GM12864 (cell line): Measurements from ENCODE around the gene CPA4.

Source experiments
- DNase-seq: peaks from one replicate; pipeline ENCODE4 v3.0.0-alpha.2; 2011; ENCODE audit warnings: low read depth
- H3K4me3 ChIP-seq: 2 replicates; pipeline ENCODE4 v1.5.1; 2011; ENCODE audit warnings: mild to moderate bottlenecking, low read depth, low read length, control low read depth
- TF ChIP-seq, protein P1 (sequence below): IDR thresholded peaks from 2 replicates; pipeline ENCODE4 v1.5.1; 2011; ENCODE audit warnings: low read depth, mild to moderate bottlenecking, moderate library complexity, low read length, control low read depth, inconsistent platforms; ENCODE audit errors: missing control alignments

Gene CPA4

GRCh38 chr7:130276796-130277762, 15.9 kb upstream of the CPA4 start:
- no peak overlapping the region for H3K4me3 ChIP-seq
- TF ChIP-seq, protein P1, sequence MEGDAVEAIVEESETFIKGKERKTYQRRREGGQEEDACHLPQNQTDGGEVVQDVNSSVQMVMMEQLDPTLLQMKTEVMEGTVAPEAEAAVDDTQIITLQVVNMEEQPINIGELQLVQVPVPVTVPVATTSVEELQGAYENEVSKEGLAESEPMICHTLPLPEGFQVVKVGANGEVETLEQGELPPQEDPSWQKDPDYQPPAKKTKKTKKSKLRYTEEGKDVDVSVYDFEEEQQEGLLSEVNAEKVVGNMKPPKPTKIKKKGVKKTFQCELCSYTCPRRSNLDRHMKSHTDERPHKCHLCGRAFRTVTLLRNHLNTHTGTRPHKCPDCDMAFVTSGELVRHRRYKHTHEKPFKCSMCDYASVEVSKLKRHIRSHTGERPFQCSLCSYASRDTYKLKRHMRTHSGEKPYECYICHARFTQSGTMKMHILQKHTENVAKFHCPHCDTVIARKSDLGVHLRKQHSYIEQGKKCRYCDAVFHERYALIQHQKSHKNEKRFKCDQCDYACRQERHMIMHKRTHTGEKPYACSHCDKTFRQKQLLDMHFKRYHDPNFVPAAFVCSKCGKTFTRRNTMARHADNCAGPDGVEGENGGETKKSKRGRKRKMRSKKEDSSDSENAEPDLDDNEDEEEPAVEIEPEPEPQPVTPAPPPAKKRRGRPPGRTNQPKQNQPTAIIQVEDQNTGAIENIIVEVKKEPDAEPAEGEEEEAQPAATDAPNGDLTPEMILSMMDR = no peak
- no peak for DNase-seq

DNA sequence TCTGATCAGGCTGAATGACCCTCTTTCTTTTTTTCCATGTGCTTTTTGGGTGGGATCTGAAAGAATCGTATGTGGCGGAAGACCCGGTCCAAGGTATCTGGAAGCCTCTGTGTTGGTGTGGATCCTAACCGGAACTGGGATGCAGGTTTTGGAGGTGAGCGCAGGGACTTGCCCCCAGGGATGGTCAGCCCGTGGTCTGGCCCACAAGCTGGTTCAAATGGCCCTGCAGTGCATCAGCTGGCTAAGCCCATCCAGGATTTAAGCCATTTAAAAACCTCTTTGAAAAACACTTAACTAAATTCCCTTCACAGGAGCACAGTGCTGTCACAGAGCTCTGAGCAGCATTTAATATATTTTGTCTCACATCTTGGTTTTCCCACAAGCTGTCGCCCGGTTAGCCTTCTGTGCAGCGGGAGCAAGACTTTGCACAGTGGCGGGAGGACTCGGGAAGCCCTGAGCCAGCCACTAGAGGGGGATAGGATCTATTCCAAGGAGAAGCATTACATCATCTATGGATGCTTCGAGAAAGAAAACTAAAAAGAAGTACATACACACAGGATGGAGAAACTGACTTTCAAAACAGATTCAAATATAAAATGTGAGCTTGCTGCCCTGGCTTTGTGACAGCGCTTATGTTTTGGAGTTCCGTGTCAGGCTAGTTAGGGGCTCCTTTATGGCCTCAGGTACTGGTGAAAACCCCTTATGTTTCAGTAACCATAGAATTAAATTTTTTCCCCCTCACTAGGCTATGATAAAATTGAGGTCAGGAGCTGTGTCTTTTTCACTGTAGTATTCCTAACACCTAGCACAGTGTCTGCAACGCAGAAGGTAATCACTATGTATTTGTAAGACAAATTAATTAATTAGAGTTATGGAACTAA, 15.0 kb upstream of the CPA4 start:
- no peak overlapping the region for H3K4me3 ChIP-seq
- DNase-seq = no peak
- TF ChIP-seq, protein P1 = no peak

- H3K4me3 ChIP-seq = no peak overlapping the region
- DNase-seq = no peak
- TF ChIP-seq, protein P1 = no peak
These were observed 14.1 kb upstream of the CPA4 start for GRCh38 chr7:130278860-130279259.

- TF ChIP-seq, protein P1 = no peak
- no peak for DNase-seq
These were observed 13.7 kb upstream of the CPA4 start for GRCh38 chr7:130279286-130279685.

DNA sequence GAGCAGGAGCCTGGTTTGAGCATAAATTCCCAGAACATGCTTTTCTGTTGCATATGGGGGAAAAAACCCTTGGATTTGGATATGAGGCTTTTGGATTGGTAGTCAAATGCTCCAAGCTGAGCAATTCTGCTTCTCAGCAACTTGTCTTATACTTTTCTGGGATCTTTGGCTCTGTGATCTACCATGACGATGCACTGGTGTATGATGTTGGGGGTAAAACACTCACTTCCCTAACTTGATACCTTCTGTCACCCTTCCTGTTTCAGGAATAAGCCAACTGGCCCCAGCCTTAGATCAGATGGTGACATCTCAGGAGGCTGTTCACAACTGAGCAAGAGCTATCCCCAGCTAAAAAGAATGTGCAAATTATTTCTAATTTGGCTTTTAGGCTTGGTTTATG, 13.1 kb upstream of the CPA4 start:
- DNase-seq = no peak

More at GRCh38 chr7:130279286-130279685, 13.7 kb upstream of the CPA4 start:
- no peak overlapping the region for H3K4me3 ChIP-seq

DNA sequence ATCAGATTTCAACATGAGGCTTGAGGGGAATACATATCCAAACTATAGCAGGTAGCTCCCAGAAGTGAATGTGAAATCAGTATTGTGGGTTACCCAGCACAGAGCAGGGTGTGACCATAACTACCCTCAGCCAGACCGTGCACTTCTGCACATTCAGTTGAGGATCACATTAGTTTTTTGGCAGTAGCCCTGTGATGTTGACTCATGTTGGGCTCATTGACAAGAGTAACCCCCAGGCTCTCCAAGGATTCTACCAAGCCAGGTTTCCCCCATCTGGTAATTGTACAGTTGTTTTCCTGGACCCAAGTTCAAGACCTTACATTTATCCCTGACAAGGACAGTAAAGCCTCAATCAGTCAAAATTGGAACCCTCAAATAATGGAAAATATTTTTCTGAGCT, 11.7 kb upstream of the CPA4 start:
- H3K4me3 ChIP-seq = no peak overlapping the region
- DNase-seq = no peak
- TF ChIP-seq, protein P1 = no peak

More for the DNA sequence above, 13.1 kb upstream of the CPA4 start:
- no peak overlapping the region for H3K4me3 ChIP-seq
- TF ChIP-seq, protein P1 = no peak
